Natural killer cell (primary cell): ENCODE results near the gene BSND. TPM values are rescaled to one million over a fixed set of nuclear protein-coding genes. Genes with fewer than 3 reads are reported as not detected.

Experiments
- ATAC-seq, 3 donors: fragments of 150-1000 bp in 2 of 3; fragments of 200-7000 bp in 1 of 3; cut with Tn5 transposase; 1 replicate in 1 of 3; 2 replicates in 2 of 3; pipeline ENCODE4 v1.10.0; 2021; ENCODE audit warnings: mild to moderate bottlenecking in 2 of 3, moderate library complexity in 2 of 3
- DNase-seq, 2 donors: peaks; one replicate each; pipeline versions ENCODE4 v3.0.0 to v3.0.0-alpha.2; 2013 to 2021; ENCODE audit warnings: mixed read lengths in 1 of 2
- H3K27ac ChIP-seq: one replicate; pipeline ENCODE4 v1.5.1; 2013; ENCODE audit warnings: mild to moderate bottlenecking, low read length
- H3K27me3 ChIP-seq: one replicate; pipeline ENCODE4 v1.6.1; 2013; ENCODE audit warnings: low read length; ENCODE audit not compliant: control insufficient read depth, insufficient read depth
- H3K36me3 ChIP-seq: one replicate; pipeline ENCODE4 v1.6.1; 2013; ENCODE audit warnings: low read length; ENCODE audit not compliant: control insufficient read depth, insufficient read depth
- H3K4me1 ChIP-seq: one replicate; pipeline ENCODE4 v1.6.1; 2013; ENCODE audit warnings: low read length; ENCODE audit not compliant: control insufficient read depth, insufficient read depth
- H3K4me3 ChIP-seq: one replicate; pipeline ENCODE4 v1.5.1; 2013; ENCODE audit warnings: low read length
- H3K9me3 ChIP-seq: one replicate; pipeline ENCODE4 v1.6.1; 2013; ENCODE audit warnings: low read length; ENCODE audit not compliant: control insufficient read depth, insufficient read depth
- H3K27ac Mint-ChIP-seq, 2 donors: one replicate each; pipeline ENCODE4 v1.8.0; 2022; ENCODE audit warnings: mild to moderate bottlenecking in 2 of 2, mixed read lengths in 2 of 2, moderate library complexity in 1 of 2
- H3K27me3 Mint-ChIP-seq, 2 donors: one replicate each; pipeline ENCODE4 v1.8.0; 2022; ENCODE audit warnings: low read depth in 2 of 2, mixed read lengths in 2 of 2
- H3K36me3 Mint-ChIP-seq: one replicate; pipeline ENCODE4 v1.8.0; 2022; ENCODE audit warnings: mixed read lengths
- H3K4me1 Mint-ChIP-seq, 2 donors: one replicate each; pipeline ENCODE4 v1.8.0; 2022; ENCODE audit warnings: mixed read lengths in 2 of 2
- H3K4me3 Mint-ChIP-seq: one replicate; pipeline ENCODE4 v1.8.0; 2022; ENCODE audit warnings: mild to moderate bottlenecking, moderate library complexity, mixed read lengths
- H3K9me3 Mint-ChIP-seq, 2 donors: one replicate each; pipeline ENCODE4 v1.8.0; 2022; ENCODE audit warnings: mixed read lengths in 2 of 2
- WGBS: methylation state at CpG from one replicate; pipeline ENCODE4 v1.1.7; 2013; ENCODE audit warnings: missing lambda C conversion rate; ENCODE audit not compliant: insufficient coverage; 5-methylcytosine and 5-hydroxymethylcytosine counted together
- intact Hi-C: fragments of 100-400 bp; cut with micrococcal nuclease; formaldehyde crosslinking; loops from one replicate; pipeline ENCODE4 v1.14.2; 2022
- total RNA-seq, 4 donors: library from RNA; stranded (reverse); fragments of 120-200 nt in 1 of 4; gene quantifications; one replicate each; pipeline versions ENCODE4 v1.2.3 to v1.2.4, GENCODE V29; 2013 to 2022
- TF ChIP-seq, protein P1 (sequence below): fragments of 200-600 bp; IDR thresholded peaks from one replicate; pipeline ENCODE4 v1.8.0; 2022; ENCODE audit warnings: antibody characterized with exemption

Gene BSND
- total RNA-seq, 3 donors from 2014 or later (not counting 1 experiment from before 2014, with no cell fraction given), result not detected

DNA sequence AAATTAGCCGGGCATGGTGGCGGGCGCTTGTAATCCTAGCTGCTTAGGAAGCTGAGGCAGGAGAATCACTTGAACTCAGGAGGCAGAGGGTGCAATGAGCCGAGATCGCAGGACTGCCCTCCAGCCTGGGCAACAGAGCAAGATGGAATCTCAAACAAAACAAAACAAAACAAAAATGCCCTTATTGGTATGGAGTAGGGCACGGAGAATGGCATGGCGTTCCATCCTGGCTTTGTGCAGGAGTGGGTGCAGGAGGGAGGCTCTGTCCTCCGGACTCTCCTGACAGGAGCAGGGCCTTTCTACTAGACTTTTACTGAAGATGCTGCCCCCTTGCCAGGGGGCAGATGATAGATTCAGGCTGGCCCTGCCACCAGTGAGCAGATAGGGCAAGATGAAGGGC lies 17.3 kb upstream of the BSND start:
- Histone ChIP-seq H3K27me3 (peaks cover 6% of the 10 kb centered on the region), H3K4me3 (no peak overlapping the region), H3K27ac (no peak overlapping the region), H3K36me3 (no peaks in the 10 kb centered on the region), H3K4me1 (no peaks in the 10 kb centered on the region), H3K9me3 (no peaks in the 10 kb centered on the region)
- ATAC-seq, result no peak
- no peak overlapping the region for H3K27ac Mint-ChIP-seq
- no peak for DNase-seq
- TF ChIP-seq, protein P1, sequence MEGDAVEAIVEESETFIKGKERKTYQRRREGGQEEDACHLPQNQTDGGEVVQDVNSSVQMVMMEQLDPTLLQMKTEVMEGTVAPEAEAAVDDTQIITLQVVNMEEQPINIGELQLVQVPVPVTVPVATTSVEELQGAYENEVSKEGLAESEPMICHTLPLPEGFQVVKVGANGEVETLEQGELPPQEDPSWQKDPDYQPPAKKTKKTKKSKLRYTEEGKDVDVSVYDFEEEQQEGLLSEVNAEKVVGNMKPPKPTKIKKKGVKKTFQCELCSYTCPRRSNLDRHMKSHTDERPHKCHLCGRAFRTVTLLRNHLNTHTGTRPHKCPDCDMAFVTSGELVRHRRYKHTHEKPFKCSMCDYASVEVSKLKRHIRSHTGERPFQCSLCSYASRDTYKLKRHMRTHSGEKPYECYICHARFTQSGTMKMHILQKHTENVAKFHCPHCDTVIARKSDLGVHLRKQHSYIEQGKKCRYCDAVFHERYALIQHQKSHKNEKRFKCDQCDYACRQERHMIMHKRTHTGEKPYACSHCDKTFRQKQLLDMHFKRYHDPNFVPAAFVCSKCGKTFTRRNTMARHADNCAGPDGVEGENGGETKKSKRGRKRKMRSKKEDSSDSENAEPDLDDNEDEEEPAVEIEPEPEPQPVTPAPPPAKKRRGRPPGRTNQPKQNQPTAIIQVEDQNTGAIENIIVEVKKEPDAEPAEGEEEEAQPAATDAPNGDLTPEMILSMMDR, result no peak
- peaks cover 37 to 46% of the 10 kb centered on the region in 2 donors for H3K27me3 Mint-ChIP-seq
- no peaks in the 10 kb centered on the region for H3K36me3 Mint-ChIP-seq
- WGBS, result 97% methylated on average over 8 of the region's 8 CpGs
- no peaks in the 10 kb centered on the region for H3K9me3 Mint-ChIP-seq
- H3K4me3 Mint-ChIP-seq, result no peak overlapping the region
- intact Hi-C loops, result no loop called here
- no peaks in the 10 kb centered on the region for H3K4me1 Mint-ChIP-seq

DNA sequence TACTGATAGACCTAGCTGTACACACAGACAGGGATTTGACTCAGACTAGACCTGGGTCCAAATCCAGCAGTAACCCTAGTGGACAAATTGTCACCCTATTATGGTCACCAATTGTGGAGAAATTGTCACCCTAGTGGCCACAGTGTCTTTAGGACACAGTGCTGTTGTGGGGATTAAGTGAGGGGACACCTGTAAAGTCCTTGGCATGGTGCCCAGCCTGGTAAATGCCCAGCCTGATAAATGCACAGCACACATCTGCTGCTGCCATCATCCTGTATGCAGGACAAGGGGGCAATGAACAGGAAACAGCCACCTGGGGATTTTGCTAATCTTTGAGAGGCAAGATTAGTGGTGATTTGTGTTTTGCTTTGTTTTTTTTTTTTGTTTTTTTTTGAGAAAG lies 16.0 kb upstream of the BSND start:
- Mint-ChIP-seq H3K4me1 (no peaks in the 10 kb centered on the region), H3K9me3 (no peaks in the 10 kb centered on the region), H3K4me3 (no peak overlapping the region), H3K36me3 (no peaks in the 10 kb centered on the region), H3K27me3 (peaks cover 37 to 44% of the 10 kb centered on the region in 2 donors), H3K27ac (no peak overlapping the region)
- H3K4me1 ChIP-seq, result no peaks in the 10 kb centered on the region
- no peaks in the 10 kb centered on the region for H3K9me3 ChIP-seq
- DNase-seq (no peak), ATAC-seq (no peak)
- TF ChIP-seq, protein P1, result no peak
- no peak overlapping the region for H3K27ac ChIP-seq
- H3K4me3 ChIP-seq, result no peak overlapping the region
- H3K27me3 ChIP-seq, result peaks cover 6% of the 10 kb centered on the region
- intact Hi-C loops, result no loop called here
- H3K36me3 ChIP-seq, result no peaks in the 10 kb centered on the region

DNA sequence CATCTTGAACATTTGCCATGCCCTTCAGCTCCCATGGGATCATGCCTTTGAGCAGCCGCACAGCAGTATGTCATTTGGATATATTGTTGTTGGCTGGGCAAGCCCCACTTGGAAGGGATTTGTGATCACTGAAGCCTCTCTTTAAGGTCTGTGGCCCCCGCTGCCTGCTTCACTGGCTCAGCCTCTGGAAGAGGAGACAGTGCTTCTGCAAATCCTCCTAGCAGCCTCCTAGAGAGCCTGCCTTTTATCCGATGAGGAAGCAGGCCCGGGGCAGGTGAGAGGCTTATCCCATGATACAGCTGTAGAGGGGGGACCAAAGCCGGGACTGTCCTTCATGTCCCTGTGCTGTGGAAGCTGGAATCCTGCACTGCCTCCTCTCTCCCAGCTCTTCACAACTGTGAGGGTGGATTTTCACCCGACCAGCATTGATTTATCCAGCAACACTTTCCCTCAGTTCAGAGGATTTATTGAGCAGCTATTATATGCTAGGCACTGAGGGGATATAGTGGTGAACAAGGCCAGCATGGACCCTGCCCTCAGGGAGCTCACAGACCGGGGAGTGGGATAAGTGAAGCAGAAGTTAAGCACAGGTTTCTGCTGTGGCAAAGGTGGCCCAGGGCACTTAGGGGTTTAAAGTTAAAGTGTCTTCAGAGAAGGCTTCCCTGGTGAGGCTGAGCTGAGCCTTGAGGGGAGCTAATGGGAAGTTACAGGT lies 14.4 kb upstream of the BSND start:
- no peak overlapping the region for H3K27ac ChIP-seq
- ATAC-seq, result no peak
- TF ChIP-seq, protein P1, result no peak

DNA sequence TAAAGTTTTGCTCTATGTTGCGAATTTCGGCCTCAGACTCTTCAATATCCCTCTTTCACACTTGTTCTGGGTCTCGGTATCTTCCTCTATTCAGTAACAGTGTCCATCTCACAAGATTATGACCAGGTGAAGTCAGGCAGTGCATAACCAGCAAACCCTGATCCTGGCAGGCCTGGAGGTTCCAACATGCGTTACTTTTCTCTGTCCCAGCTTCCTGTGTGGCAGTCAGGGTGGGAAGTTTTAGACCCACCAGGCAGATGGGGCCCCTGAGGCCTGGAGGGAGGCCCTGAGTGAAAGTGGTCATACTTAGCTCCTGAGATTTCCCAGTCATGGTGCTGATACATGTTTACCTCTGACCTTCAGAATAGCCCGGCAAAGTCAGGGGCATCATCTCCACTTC lies 13.2 kb upstream of the BSND start:
- H3K4me3 Mint-ChIP-seq, result no peak overlapping the region
- Histone ChIP-seq H3K27me3 (peaks cover 5% of the 10 kb centered on the region), H3K4me1 (no peaks in the 10 kb centered on the region), H3K4me3 (no peak overlapping the region), H3K36me3 (no peaks in the 10 kb centered on the region), H3K27ac (no peak overlapping the region), H3K9me3 (no peaks in the 10 kb centered on the region)
- DNase-seq (no peak), ATAC-seq (no peak)
- H3K9me3 Mint-ChIP-seq, result no peaks in the 10 kb centered on the region
- 79% methylated on average over 5 of the region's 5 CpGs for whole genome bisulfite sequencing
- H3K27me3 Mint-ChIP-seq, result peaks cover 21 to 26% of the 10 kb centered on the region in 2 donors
- no peak overlapping the region for H3K27ac Mint-ChIP-seq
- TF ChIP-seq, protein P1, result no peak
- H3K4me1 Mint-ChIP-seq, result no peaks in the 10 kb centered on the region
- intact Hi-C loops, result no loop called here
- H3K36me3 Mint-ChIP-seq, result no peaks in the 10 kb centered on the region

More for the DNA sequence above, 14.4 kb upstream of the BSND start:
- H3K36me3 ChIP-seq, result no peaks in the 10 kb centered on the region
- no peak overlapping the region for H3K27ac Mint-ChIP-seq
- peaks cover 28 to 33% of the 10 kb centered on the region in 2 donors for H3K27me3 Mint-ChIP-seq
- intact Hi-C loops, result no loop called here
- no peak for DNase-seq
- H3K36me3 Mint-ChIP-seq, result no peaks in the 10 kb centered on the region
- H3K9me3 Mint-ChIP-seq, result no peaks in the 10 kb centered on the region
- peaks cover 6% of the 10 kb centered on the region for H3K27me3 ChIP-seq
- H3K4me3 ChIP-seq, result no peak overlapping the region
- no peaks in the 10 kb centered on the region for H3K9me3 ChIP-seq
- H3K4me1 Mint-ChIP-seq, result no peaks in the 10 kb centered on the region
- H3K4me1 ChIP-seq, result no peaks in the 10 kb centered on the region
- 69% methylated on average over 7 of the region's 7 CpGs for WGBS
- no peak overlapping the region for H3K4me3 Mint-ChIP-seq
